ENCODE data around the gene HAUS8. TPM values are rescaled to one million over a fixed set of nuclear protein-coding genes. Genes with fewer than 3 reads are reported as not detected.

The HAUS8 gene
- total RNA-seq, 2 experiments from 2014 or later = 47.3 to 74.1 TPM

GRCh38 chr19:17092696-17093095, 17.4 kb upstream of the HAUS8 start:
- Histone ChIP-seq H3K4me3 (ENCODE audit: low read depth, low read length, poor library complexity, severe bottlenecking) (no peak overlapping the region), H3K9me3 (ENCODE audit: low read length) (no peaks in the 10 kb centered on the region), H3K79me2 (ENCODE audit: insufficient read depth, low read depth, low read length) (peaks cover 94% of the 10 kb centered on the region), H3K27ac (ENCODE audit: low read depth, low read length, poor library complexity, severe bottlenecking) (no peak overlapping the region), H3K4me2 (ENCODE audit: low read length) (no peak overlapping the region), H3K9me2 (ENCODE audit: insufficient read depth, low read length) (no peaks in the 10 kb centered on the region), H3K4me1 (ENCODE audit: insufficient read depth, low read length, poor library complexity, severe bottlenecking) (peaks cover 10% of the 10 kb centered on the region), H2AFZ (ENCODE audit: low read length) (no peak overlapping the region), H3K36me3 (ENCODE audit: insufficient read depth, low read length) (peaks cover 16% of the 10 kb centered on the region), H4K20me1 (ENCODE audit: insufficient read depth, low read length) (no peaks in the 10 kb centered on the region)
- no peak for TF ChIP-seq CTCF (conservative IDR thresholded peaks at IDR 0.05; ENCODE audit: low read length)
- TF ChIP-seq EZH2phosphoT487 (IDR thresholded peaks at IDR 0.05; ENCODE audit: borderline replicate concordance, low read depth, low read length) = no peak
- DNase-seq (ENCODE audit: low spot score) = no peak
- intact Hi-C loops (cut with micrococcal nuclease; ENCODE audit: unreplicated experiment) = no loop called here
- no TSS peak for BruUV-seq (replicated peaks)
- ChIA-PET CTCF (ENCODE audit: unreplicated experiment) (no interaction called here), POLR2A (no interaction called here)

GRCh38 chr19:17091758-17092333, 16.6 kb upstream of the HAUS8 start:
- Histone ChIP-seq H3K79me2 (ENCODE audit: insufficient read depth, low read depth, low read length) (peaks cover 92% of the 10 kb centered on the region), H3K4me3 (ENCODE audit: low read depth, low read length, poor library complexity, severe bottlenecking) (no peak overlapping the region), H2AFZ (ENCODE audit: low read length) (no peak overlapping the region), H3K9me3 (ENCODE audit: low read length) (no peaks in the 10 kb centered on the region), H3K27ac (ENCODE audit: low read depth, low read length, poor library complexity, severe bottlenecking) (no peak overlapping the region), H3K36me3 (ENCODE audit: insufficient read depth, low read length) (peaks cover 24% of the 10 kb centered on the region), H4K20me1 (ENCODE audit: insufficient read depth, low read length) (no peaks in the 10 kb centered on the region), H3K4me1 (ENCODE audit: insufficient read depth, low read length, poor library complexity, severe bottlenecking) (peaks cover 7% of the 10 kb centered on the region), H3K9me2 (ENCODE audit: insufficient read depth, low read length) (no peaks in the 10 kb centered on the region), H3K4me2 (ENCODE audit: low read length) (no peak overlapping the region; the same call in 1 of the 2 replicates)
- no peak for TF ChIP-seq EZH2phosphoT487 (IDR thresholded peaks at IDR 0.05; ENCODE audit: borderline replicate concordance, low read depth, low read length)
- TF ChIP-seq CTCF (conservative IDR thresholded peaks at IDR 0.05; ENCODE audit: low read length) = no peak
- POLR2A ChIA-PET = interaction anchor here (0.6 kb wide), 1 partner anchor 134 kb away, joined by 7 read pairs; the partner anchor contains the start of gene OCEL1
- intact Hi-C loops (cut with micrococcal nuclease; ENCODE audit: unreplicated experiment) = no loop called here
- BruUV-seq (replicated peaks) = no TSS peak
- no peak for DNase-seq (ENCODE audit: low spot score)
- CTCF ChIA-PET (ENCODE audit: unreplicated experiment) = no interaction called here

- no TSS peak for BruUV-seq (replicated peaks)
- H3K27ac ChIP-seq (ENCODE audit: low read depth, low read length, poor library complexity, severe bottlenecking) = no peak overlapping the region
- H3K9me3 ChIP-seq (ENCODE audit: low read length) = no peaks in the 10 kb centered on the region
- no peaks in the 10 kb centered on the region for H3K9me2 ChIP-seq (ENCODE audit: insufficient read depth, low read length)
- H3K79me2 ChIP-seq (ENCODE audit: insufficient read depth, low read depth, low read length) = peaks cover 88% of the 10 kb centered on the region
- CTCF ChIA-PET (ENCODE audit: unreplicated experiment) = no interaction called here
- no peak overlapping the region for H3K4me2 ChIP-seq (ENCODE audit: low read length)
- H3K4me3 ChIP-seq (ENCODE audit: low read depth, low read length, poor library complexity, severe bottlenecking) = no peak overlapping the region
- no peak for TF ChIP-seq CTCF (conservative IDR thresholded peaks at IDR 0.05; ENCODE audit: low read length)
- TF ChIP-seq EZH2phosphoT487 (IDR thresholded peaks at IDR 0.05; ENCODE audit: borderline replicate concordance, low read depth, low read length) = no peak
- H2AFZ ChIP-seq (ENCODE audit: low read length) = no peak overlapping the region
- DNase-seq (ENCODE audit: low spot score) = no peak
- H4K20me1 ChIP-seq (ENCODE audit: insufficient read depth, low read length) = no peaks in the 10 kb centered on the region
- intact Hi-C loops (cut with micrococcal nuclease; ENCODE audit: unreplicated experiment) = no loop called here
- H3K36me3 ChIP-seq (ENCODE audit: insufficient read depth, low read length) = peaks cover 36% of the 10 kb centered on the region
- POLR2A ChIA-PET = no interaction called here
- H3K4me1 ChIP-seq (ENCODE audit: insufficient read depth, low read length, poor library complexity, severe bottlenecking) = peaks cover 7% of the 10 kb centered on the region
Measured at GRCh38 chr19:17090583-17090982, 15.3 kb upstream of the HAUS8 start.
